Astrocyte (in vitro differentiated cells and primary cell): ENCODE results near the gene TGFB3. TPM values are rescaled to one million over a fixed set of nuclear protein-coding genes. Genes with fewer than 3 reads are reported as not detected.

Experiments
- DNase-seq: peaks from one replicate; pipeline ENCODE4 v3.0.0-alpha.2; 2010; ENCODE audit warnings: low read depth
- FAIRE-seq: peaks from 2 replicates; lab custom pipeline; 2011; peaks lifted over from hg19 to GRCh38; lab: Jason Lieb, UNC
- H2AFZ ChIP-seq: 2 replicates; pipeline ENCODE4 v1.6.0; 2012; ENCODE audit warnings: low read depth, low read length, inconsistent platforms
- H3K27ac ChIP-seq: 2 replicates; pipeline ENCODE4 v1.5.1; 2011; ENCODE audit warnings: low read depth, low read length, inconsistent platforms
- H3K27me3 ChIP-seq: 2 replicates; pipeline ENCODE4 v1.6.0; 2011; ENCODE audit warnings: low read length, inconsistent platforms; ENCODE audit not compliant: insufficient read depth
- H3K36me3 ChIP-seq: 2 replicates; pipeline ENCODE4 v1.5.1; 2011; ENCODE audit warnings: low read length, inconsistent platforms; ENCODE audit not compliant: insufficient read depth
- H3K4me1 ChIP-seq: 2 replicates; pipeline ENCODE4 v1.5.1; 2011; ENCODE audit warnings: low read length, inconsistent platforms; ENCODE audit not compliant: insufficient read depth
- H3K4me2 ChIP-seq: 2 replicates; pipeline ENCODE4 v1.6.0; 2012; ENCODE audit warnings: low read length, inconsistent platforms
- H3K4me3 ChIP-seq: 2 replicates; pipeline ENCODE4 v1.5.1; 2011; ENCODE audit warnings: low read depth, mild to moderate bottlenecking, low read length, inconsistent platforms; ENCODE audit not compliant: insufficient read depth
- H3K79me2 ChIP-seq: 2 replicates; pipeline ENCODE4 v1.6.0; 2012; ENCODE audit warnings: mild to moderate bottlenecking, low read length, inconsistent platforms; ENCODE audit not compliant: insufficient read depth
- H3K9ac ChIP-seq: 2 replicates; pipeline ENCODE4 v1.6.0; 2012; ENCODE audit warnings: mild to moderate bottlenecking, low read length, inconsistent platforms
- H3K9me3 ChIP-seq: 2 replicates; pipeline ENCODE4 v1.5.1; 2012; ENCODE audit warnings: low read depth, mild to moderate bottlenecking, low read length, inconsistent platforms; ENCODE audit not compliant: insufficient read depth
- H4K20me1 ChIP-seq: 2 replicates; pipeline ENCODE4 v1.6.0; 2012; ENCODE audit warnings: low read length, inconsistent platforms; ENCODE audit not compliant: insufficient read depth
- H3K27ac Mint-ChIP-seq: one replicate; pipeline ENCODE4 v1.8.0; 2021; ENCODE audit warnings: mild to moderate bottlenecking, mixed read lengths; ENCODE audit not compliant: unreplicated experiment
- H3K27me3 Mint-ChIP-seq: one replicate; pipeline ENCODE4 v1.8.0; 2021; ENCODE audit warnings: low read depth, mixed read lengths; ENCODE audit not compliant: unreplicated experiment
- H3K36me3 Mint-ChIP-seq: one replicate; pipeline ENCODE4 v1.8.0; 2021; ENCODE audit warnings: low read depth, mixed read lengths; ENCODE audit not compliant: unreplicated experiment
- H3K4me1 Mint-ChIP-seq: one replicate; pipeline ENCODE4 v1.8.0; 2021; ENCODE audit warnings: low read depth, mixed read lengths; ENCODE audit not compliant: unreplicated experiment
- H3K4me3 Mint-ChIP-seq: one replicate; pipeline ENCODE4 v1.8.0; 2021; ENCODE audit warnings: mild to moderate bottlenecking, moderate library complexity, mixed read lengths; ENCODE audit not compliant: unreplicated experiment
- H3K9me3 Mint-ChIP-seq: one replicate; pipeline ENCODE4 v1.8.0; 2021; ENCODE audit warnings: mild to moderate bottlenecking, mixed read lengths; ENCODE audit not compliant: unreplicated experiment
- EZH2 ChIP-seq: IDR thresholded peaks from 2 replicates; pipeline ENCODE4 v1.6.1; 2012; ENCODE audit warnings: mild to moderate bottlenecking, low read length, inconsistent platforms; ENCODE audit not compliant: insufficient read depth
- total RNA-seq: library from RNA; stranded (reverse); gene quantifications from 2 replicates; pipeline ENCODE4 v1.2.1, GENCODE V29; 2021
- TF ChIP-seq, protein P1 (sequence below): IDR thresholded peaks from 2 replicates; pipeline ENCODE4 v1.5.1; 2011; ENCODE audit warnings: low read depth, mild to moderate bottlenecking, inconsistent platforms, low read length, moderate library complexity; ENCODE audit not compliant: insufficient read depth

Gene TGFB3
- total RNA-seq, 1 donor from 2014 or later, result 30.5 TPM

DNA sequence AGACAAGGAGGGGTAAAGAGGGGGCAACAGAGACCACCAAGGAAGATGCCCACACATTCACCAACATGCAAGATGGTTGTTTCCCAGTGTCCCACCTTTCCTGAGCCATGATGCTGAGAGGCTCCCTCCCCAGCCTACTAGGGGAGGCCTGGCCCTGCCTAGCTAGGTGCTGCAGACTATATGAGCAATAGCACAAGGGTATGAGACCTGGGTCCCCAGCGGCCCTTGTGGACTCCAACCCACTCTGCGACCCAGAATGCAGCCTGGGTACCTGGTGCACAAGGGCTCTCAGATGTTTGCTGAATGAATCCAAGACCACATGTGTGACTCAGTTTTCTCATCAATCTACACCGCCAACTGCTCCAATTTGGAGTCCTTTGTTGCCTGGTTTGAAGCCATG, 13.9 kb downstream of the TGFB3 start:
- no peak overlapping the region for H3K4me3 Mint-ChIP-seq
- TF ChIP-seq EZH2, result no peak
- TF ChIP-seq, protein P1, sequence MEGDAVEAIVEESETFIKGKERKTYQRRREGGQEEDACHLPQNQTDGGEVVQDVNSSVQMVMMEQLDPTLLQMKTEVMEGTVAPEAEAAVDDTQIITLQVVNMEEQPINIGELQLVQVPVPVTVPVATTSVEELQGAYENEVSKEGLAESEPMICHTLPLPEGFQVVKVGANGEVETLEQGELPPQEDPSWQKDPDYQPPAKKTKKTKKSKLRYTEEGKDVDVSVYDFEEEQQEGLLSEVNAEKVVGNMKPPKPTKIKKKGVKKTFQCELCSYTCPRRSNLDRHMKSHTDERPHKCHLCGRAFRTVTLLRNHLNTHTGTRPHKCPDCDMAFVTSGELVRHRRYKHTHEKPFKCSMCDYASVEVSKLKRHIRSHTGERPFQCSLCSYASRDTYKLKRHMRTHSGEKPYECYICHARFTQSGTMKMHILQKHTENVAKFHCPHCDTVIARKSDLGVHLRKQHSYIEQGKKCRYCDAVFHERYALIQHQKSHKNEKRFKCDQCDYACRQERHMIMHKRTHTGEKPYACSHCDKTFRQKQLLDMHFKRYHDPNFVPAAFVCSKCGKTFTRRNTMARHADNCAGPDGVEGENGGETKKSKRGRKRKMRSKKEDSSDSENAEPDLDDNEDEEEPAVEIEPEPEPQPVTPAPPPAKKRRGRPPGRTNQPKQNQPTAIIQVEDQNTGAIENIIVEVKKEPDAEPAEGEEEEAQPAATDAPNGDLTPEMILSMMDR, result no peak
- Histone ChIP-seq H3K9me3 (no peaks in the 10 kb centered on the region), H3K27me3 (no peaks in the 10 kb centered on the region), H3K9ac (no peak overlapping the region), H3K4me2 (no peak overlapping the region), H4K20me1 (no peaks in the 10 kb centered on the region), H3K4me3 (no peak overlapping the region), H3K27ac (no peak overlapping the region), H3K4me1 (no peaks in the 10 kb centered on the region), H3K79me2 (no peaks in the 10 kb centered on the region), H2AFZ (no peak overlapping the region), H3K36me3 (no peaks in the 10 kb centered on the region)
- no peaks in the 10 kb centered on the region for H3K27me3 Mint-ChIP-seq
- DNase-seq (no peak), FAIRE-seq (no peak)
- peaks cover 29% of the 10 kb centered on the region for H3K36me3 Mint-ChIP-seq
- no peak overlapping the region for H3K27ac Mint-ChIP-seq
- peaks cover 5% of the 10 kb centered on the region for H3K4me1 Mint-ChIP-seq
- no peaks in the 10 kb centered on the region for H3K9me3 Mint-ChIP-seq

DNA sequence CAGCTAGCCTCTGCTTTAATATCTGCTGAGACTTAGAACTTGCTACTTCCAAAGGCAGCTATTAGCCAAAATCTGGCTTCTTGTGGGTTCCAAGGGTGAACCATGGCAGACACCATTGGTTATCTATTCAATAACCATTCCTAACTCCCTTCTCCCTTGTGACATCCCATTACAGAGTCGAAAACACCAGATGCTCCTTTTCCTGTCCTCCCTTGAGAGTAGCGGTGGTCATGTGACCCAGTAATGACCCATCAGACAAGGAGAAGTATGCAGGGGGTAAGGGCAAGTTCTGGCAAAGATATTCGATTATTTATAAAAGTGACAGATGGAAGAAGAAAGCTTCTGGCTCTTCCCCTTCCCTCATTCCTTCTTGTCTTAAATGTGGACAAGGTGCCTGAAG, 20.1 kb downstream of the TGFB3 start:
- H4K20me1 ChIP-seq, result no peaks in the 10 kb centered on the region
- H3K27ac Mint-ChIP-seq, result no peak overlapping the region
- peaks cover 3% of the 10 kb centered on the region for H3K36me3 ChIP-seq
- FAIRE-seq (no peak), DNase-seq (no peak)
- no peak overlapping the region for H3K4me3 ChIP-seq
- no peak overlapping the region for H3K4me3 Mint-ChIP-seq
- H3K9ac ChIP-seq, result no peak overlapping the region
- H3K4me1 Mint-ChIP-seq, result no peaks in the 10 kb centered on the region
- no peaks in the 10 kb centered on the region for H3K9me3 ChIP-seq
- no peaks in the 10 kb centered on the region for H3K4me1 ChIP-seq
- H3K36me3 Mint-ChIP-seq, result peaks cover 45% of the 10 kb centered on the region
- H3K79me2 ChIP-seq, result no peaks in the 10 kb centered on the region
- no peak overlapping the region for H2AFZ ChIP-seq
- H3K27me3 ChIP-seq, result no peaks in the 10 kb centered on the region
- no peaks in the 10 kb centered on the region for H3K27me3 Mint-ChIP-seq
- TF ChIP-seq, protein P1, result no peak
- TF ChIP-seq EZH2, result no peak
- H3K27ac ChIP-seq, result no peak overlapping the region
- H3K4me2 ChIP-seq, result no peak overlapping the region
- H3K9me3 Mint-ChIP-seq, result no peaks in the 10 kb centered on the region

DNA sequence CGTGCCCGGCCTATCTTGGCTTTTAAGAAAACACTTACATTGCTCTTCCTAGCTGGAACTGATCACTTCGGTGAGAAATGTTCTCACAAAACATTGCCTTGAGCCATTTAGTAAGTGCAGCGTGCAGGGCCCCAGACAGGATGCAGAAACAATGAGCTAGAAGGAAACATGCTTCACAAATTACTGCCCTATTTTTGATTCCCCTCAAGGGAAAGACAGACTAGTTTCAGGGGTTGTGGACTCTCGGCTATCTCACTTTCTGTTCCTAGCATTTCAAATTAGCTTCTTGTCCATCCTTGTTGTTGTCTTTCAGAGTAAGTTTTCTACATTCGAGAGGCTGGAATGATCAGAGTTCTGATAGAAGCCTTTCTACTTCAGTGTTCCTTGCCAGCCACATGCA, 21.6 kb downstream of the TGFB3 start:
- Histone ChIP-seq H3K4me1 (no peaks in the 10 kb centered on the region), H4K20me1 (no peaks in the 10 kb centered on the region), H3K9ac (no peak overlapping the region), H3K36me3 (peaks cover 3% of the 10 kb centered on the region), H3K27me3 (no peaks in the 10 kb centered on the region), H3K4me2 (no peak overlapping the region), H3K4me3 (no peak overlapping the region), H3K9me3 (no peaks in the 10 kb centered on the region), H3K79me2 (no peaks in the 10 kb centered on the region), H2AFZ (no peak overlapping the region), H3K27ac (no peak overlapping the region)
- DNase-seq (no peak), FAIRE-seq (no peak)
- no peaks in the 10 kb centered on the region for H3K4me1 Mint-ChIP-seq
- H3K9me3 Mint-ChIP-seq, result no peaks in the 10 kb centered on the region
- H3K27ac Mint-ChIP-seq, result no peak overlapping the region
- TF ChIP-seq, protein P1, result no peak
- H3K4me3 Mint-ChIP-seq, result no peak overlapping the region
- no peaks in the 10 kb centered on the region for H3K27me3 Mint-ChIP-seq
- peaks cover 37% of the 10 kb centered on the region for H3K36me3 Mint-ChIP-seq
